Measurements from ENCODE around the gene ADCY2. TPM values are rescaled to one million over a fixed set of nuclear protein-coding genes. Genes with fewer than 3 reads are reported as not detected.

ADCY2 gene
- total RNA-seq, 4 donors from 2014 or later, result 2.6 to 24.8 (median 10.9) TPM

- Histone ChIP-seq H3K27me3 (no peaks in the 10 kb centered on the region), H3K36me3 (no peaks in the 10 kb centered on the region), H3K9me3 (no peaks in the 10 kb centered on the region), H3K27ac (no peak overlapping the region), H3K4me1 (no peaks in the 10 kb centered on the region), H3K4me3 (no peak overlapping the region)
- WGBS, result 53% methylated on average over 3 of the region's 3 CpGs
- no peak for DNase-seq (ENCODE audit: low spot score in 2 of 2)
- no peak for TF ChIP-seq POLR2A (IDR thresholded peaks at IDR 0.05)
- no peak for TF ChIP-seq CTCF (IDR thresholded peaks at IDR 0.05)
- TF ChIP-seq POLR2AphosphoS5 (IDR thresholded peaks at IDR 0.05), result no peak
- TF ChIP-seq EP300 (IDR thresholded peaks at IDR 0.05), result no peak
Measured at GRCh38 chr5:7364226-7364875, 31.6 kb upstream of the ADCY2 start.

- Histone ChIP-seq H3K27ac (no peak overlapping the region), H3K36me3 (no peaks in the 10 kb centered on the region), H3K4me1 (no peaks in the 10 kb centered on the region), H3K9me3 (no peaks in the 10 kb centered on the region), H3K27me3 (no peaks in the 10 kb centered on the region), H3K4me3 (no peak overlapping the region)
- TF ChIP-seq POLR2AphosphoS5 (IDR thresholded peaks at IDR 0.05), result no peak
- no peak for TF ChIP-seq CTCF (IDR thresholded peaks at IDR 0.05)
- TF ChIP-seq POLR2A (IDR thresholded peaks at IDR 0.05), result no peak
- no peak for TF ChIP-seq EP300 (IDR thresholded peaks at IDR 0.05)
- WGBS, result 72% methylated on average over 4 of the region's 4 CpGs
- no peak for DNase-seq (ENCODE audit: low spot score in 2 of 2)
Measured at GRCh38 chr5:7367780-7368179, 28.2 kb upstream of the ADCY2 start.

GRCh38 chr5:7372399-7372798, 23.5 kb upstream of the ADCY2 start:
- H3K27me3 ChIP-seq, result no peaks in the 10 kb centered on the region
- TF ChIP-seq EP300 (IDR thresholded peaks at IDR 0.05) (no peak), POLR2AphosphoS5 (IDR thresholded peaks at IDR 0.05) (no peak), CTCF (IDR thresholded peaks at IDR 0.05) (no peak)
- WGBS, result 90% methylated on average over 1 of the region's 1 CpG
- no peaks in the 10 kb centered on the region for H3K4me1 ChIP-seq
- DNase-seq (ENCODE audit: low spot score in 2 of 2), result no peak
- no peak overlapping the region for H3K27ac ChIP-seq
- no peaks in the 10 kb centered on the region for H3K36me3 ChIP-seq
- no peak overlapping the region for H3K4me3 ChIP-seq
- no peaks in the 10 kb centered on the region for H3K9me3 ChIP-seq

- DNase-seq (ENCODE audit: low spot score in 2 of 2), result no peak
- Histone ChIP-seq H3K27ac (no peak overlapping the region), H3K4me1 (no peaks in the 10 kb centered on the region), H3K9me3 (no peaks in the 10 kb centered on the region), H3K36me3 (no peaks in the 10 kb centered on the region), H3K27me3 (no peaks in the 10 kb centered on the region), H3K4me3 (no peak overlapping the region)
- WGBS, result 62% methylated on average over 4 of the region's 4 CpGs
- no peak for TF ChIP-seq POLR2A (IDR thresholded peaks at IDR 0.05)
- no peak for TF ChIP-seq POLR2AphosphoS5 (IDR thresholded peaks at IDR 0.05)
- TF ChIP-seq CTCF (IDR thresholded peaks at IDR 0.05), result no peak
- no peak for TF ChIP-seq EP300 (IDR thresholded peaks at IDR 0.05)
Measured at GRCh38 chr5:7374186-7374585, 21.8 kb upstream of the ADCY2 start.

- H3K9me3 ChIP-seq, result no peaks in the 10 kb centered on the region
- TF ChIP-seq POLR2AphosphoS5 (IDR thresholded peaks at IDR 0.05) (no peak), CTCF (IDR thresholded peaks at IDR 0.05) (no peak), POLR2A (IDR thresholded peaks at IDR 0.05) (no peak), EP300 (IDR thresholded peaks at IDR 0.05) (no peak)
- no peaks in the 10 kb centered on the region for H3K36me3 ChIP-seq
- no peak overlapping the region for H3K4me3 ChIP-seq
- H3K4me1 ChIP-seq, result no peaks in the 10 kb centered on the region
- no peak for DNase-seq (ENCODE audit: low spot score in 2 of 2)
- WGBS, result 80% methylated on average over 4 of the region's 4 CpGs
- no peaks in the 10 kb centered on the region for H3K27me3 ChIP-seq
- H3K27ac ChIP-seq, result no peak overlapping the region
Measured at GRCh38 chr5:7375457-7375856, 20.5 kb upstream of the ADCY2 start.
